Activated CD8-positive, alpha-beta memory T cell treated with anti-CD3 and anti-CD28 coated beads, Interleukin-2, amount 50 U/mL, for 4 hours (primary cell): Measurements from ENCODE around the gene SLC38A10.

Source experiments
- DNase-seq: peaks from one replicate; pipeline ENCODE4 v3.0.0-alpha.2; 2020

SLC38A10 gene

DNA sequence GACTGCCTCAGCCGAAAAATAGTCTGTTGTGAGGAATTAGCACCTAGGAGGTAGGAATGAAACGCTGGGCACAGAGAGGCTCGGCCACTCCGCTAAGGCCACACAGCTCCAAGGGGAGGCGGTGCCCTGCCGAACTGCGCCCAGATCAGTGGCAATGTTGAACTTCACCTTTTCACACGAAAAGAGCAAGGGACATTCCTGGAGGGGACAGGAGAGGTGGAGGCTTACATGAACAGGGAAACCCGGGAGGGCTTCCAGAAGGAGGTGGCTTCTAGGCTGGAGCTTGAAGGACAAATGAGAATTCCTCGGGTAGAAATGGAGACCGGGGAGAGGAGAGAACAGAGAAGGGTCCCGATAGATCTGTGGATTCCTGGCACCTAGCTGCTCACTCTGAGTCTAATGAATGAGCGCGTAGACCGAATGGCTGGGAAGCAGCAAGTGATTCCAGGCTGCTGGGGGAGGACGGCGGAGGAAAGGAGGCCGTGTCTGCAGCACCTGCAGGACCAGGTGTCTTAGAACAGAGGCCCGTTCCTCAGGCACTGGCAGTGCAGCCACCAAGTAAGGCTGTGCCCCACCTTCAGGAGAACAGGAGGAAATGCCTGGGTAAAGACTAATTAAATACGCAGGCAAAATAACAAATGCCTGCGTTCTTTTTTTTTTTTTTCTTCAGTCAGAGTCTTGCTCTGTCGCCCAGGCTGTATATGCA lies 722 bp upstream of the SLC38A10 start:
- DNase-seq, result peak; percentile 37

GRCh38 chr17:81294512-81295030 lies 536 bp downstream of the SLC38A10 start:
- DNase-seq, result no peak

DNA sequence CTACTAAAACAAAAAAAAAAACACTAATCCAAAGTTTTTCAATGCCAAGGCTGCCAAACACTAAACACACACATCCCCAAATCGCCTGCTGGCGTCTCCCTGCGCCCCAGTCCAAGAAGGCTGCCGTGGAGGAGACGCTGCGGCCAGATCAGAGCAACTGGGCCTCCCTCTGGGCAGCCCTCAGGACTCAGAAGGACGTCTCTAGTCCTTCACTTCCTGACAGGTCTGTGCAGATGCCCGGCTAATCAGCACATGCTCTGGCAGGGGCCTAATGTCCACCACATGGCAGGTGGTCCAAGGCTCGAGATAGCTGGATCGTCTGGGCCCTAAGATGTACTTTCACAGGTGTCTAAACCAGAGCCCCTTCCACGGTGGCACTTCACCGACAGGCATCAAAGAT lies 2.7 kb downstream of the SLC38A10 start:
- no peak for DNase-seq

DNA sequence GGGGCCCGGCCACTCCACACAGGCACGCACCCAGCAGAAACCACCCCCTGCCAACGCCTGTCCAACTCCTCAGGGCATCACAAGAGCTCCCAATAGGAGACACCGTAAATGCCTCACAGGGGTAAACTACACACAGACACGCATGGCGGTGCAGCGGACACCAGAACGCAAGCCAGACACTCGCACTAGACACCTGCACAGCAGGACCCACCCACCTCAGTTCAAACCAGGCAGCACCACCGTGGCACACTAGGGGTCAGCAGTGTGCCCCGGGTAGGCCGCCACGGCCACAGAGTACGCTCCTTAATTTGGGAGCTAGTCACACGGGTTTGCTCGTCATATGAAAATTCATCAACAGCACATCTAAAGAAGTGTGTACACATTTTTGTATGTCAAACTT lies 3.4 kb downstream of the SLC38A10 start:
- peak; percentile 77 for DNase-seq

GRCh38 chr17:81290230-81290629 lies 4.9 kb downstream of the SLC38A10 start:
- DNase-seq, result no peak

DNA sequence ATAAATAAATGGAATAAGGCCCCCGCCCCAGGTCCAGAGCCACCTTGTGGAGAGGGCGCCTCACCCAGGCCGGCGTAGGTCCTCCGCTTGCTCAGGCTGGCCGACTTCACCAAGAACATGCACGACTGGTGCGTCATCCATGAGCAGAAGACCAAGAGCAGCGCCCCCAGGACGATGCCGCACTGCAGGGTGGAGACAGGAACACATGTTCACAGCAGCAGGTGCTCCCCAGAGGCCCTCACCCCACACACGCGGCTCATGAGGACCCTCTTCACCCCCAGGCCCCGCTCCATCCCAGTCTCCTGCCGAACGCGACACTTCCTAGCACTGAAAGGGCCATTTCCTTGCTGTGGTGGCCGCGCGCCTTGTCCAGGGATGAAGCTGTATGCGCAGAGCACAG lies 5.5 kb downstream of the SLC38A10 start:
- DNase-seq, result no peak

DNA sequence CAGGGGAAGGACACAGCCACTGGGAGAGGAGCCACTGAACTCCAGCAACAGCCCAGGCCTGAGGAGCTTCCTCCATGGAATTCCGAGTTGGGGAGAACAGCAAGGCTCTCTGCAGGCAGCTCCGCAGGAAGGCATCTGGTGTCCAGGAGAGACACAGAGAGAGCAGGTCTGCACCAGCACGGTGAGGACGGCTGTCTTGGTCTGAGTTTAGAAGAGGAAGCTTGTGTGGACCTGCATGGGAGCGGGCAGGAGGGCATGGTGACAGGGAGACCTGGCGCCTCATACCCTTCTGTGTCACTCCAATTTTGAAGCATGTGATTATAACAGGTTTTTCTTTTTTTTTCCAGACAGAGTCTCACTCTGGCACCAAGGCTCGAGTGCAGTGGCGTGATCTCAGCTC lies 6.4 kb downstream of the SLC38A10 start:
- no peak for DNase-seq

- no peak for DNase-seq
Observed at GRCh38 chr17:81287741-81288430, 7.2 kb downstream of the SLC38A10 start.

GRCh38 chr17:81287152-81287551 lies 8.0 kb downstream of the SLC38A10 start:
- DNase-seq, result no peak

- DNase-seq, result no peak
Observed at GRCh38 chr17:81286491-81287145, 8.5 kb downstream of the SLC38A10 start.

- no peak for DNase-seq
Observed at GRCh38 chr17:81285894-81286293, 9.2 kb downstream of the SLC38A10 start.

- DNase-seq, result peak; percentile 50
Observed at GRCh38 chr17:81285179-81285878, 9.8 kb downstream of the SLC38A10 start.

- no peak for DNase-seq
Observed at GRCh38 chr17:81282876-81283275, 12.2 kb downstream of the SLC38A10 start.

- DNase-seq, result no peak
Observed at GRCh38 chr17:81282141-81282540, 13.0 kb downstream of the SLC38A10 start.

GRCh38 chr17:81280571-81280970 lies 14.5 kb downstream of the SLC38A10 start:
- DNase-seq, result no peak

DNA sequence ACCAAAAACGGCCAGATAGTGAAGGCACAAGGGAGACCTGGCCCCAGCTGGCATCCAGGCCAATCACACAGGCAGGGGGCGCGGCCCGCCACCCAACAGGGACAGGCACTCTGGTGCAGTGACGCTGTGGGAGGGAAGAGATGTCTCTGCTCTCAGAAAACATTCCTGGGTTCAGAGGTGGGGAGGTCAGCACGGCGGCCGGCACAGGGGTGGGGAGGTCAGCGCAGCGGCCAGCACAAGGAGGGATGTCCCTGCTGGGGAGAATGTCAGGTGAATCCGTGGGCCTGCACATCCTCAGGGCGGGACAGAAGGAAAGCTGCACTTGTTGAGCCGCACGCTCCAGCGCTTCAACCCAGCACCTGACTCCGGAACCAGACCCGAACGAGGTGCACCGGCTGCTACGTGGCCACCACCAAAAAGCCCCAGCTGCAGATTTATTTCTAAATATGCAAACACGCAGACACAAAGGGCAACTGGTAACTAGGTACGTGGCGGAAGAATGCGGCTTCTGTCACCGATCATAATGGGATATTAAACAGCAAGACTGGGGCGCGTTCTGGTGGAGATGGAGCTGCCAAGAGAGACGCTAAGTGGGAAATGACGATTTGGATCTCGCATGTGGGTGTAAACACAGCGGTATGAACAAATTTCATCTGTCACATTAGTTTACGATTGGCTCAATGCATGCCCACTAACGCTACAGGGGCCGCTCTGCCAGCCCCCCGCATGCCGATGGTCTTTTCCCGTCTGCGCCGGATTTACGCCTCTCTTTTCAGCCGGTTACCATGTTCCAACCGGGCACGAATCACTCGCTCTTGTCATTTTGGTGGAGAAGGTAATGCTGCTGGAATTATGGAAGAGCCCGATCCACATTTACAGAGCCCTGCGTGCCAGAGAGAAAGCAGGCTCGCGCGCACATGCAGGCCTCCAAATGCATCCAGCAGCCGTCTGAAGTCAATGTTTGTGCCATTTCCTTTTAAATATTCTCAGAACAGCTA lies 15.5 kb downstream of the SLC38A10 start:
- DNase-seq, result no peak

GRCh38 chr17:81278831-81279230 lies 16.3 kb downstream of the SLC38A10 start:
- no peak for DNase-seq

- no peak for DNase-seq
Observed at GRCh38 chr17:81277946-81278693, 17.0 kb downstream of the SLC38A10 start.

DNA sequence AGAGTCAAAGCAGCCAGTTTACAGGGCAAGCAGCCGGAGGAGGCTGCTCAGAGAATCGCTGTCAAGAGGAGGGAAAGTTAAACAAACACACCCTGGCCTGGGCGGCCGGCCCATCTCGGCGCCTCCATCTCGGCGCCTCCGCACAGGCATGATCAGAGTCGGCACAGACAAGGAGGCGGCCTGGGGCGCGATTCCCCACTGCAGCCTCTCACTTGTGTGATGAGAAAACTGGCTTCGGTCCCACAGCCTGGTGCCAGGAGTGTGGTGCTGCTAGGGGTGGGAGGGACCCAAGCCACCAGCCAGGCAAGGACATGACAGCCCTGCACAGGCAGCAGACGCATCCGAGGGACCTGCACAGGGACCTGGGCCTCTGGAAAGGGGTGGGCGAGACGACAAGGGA lies 17.7 kb downstream of the SLC38A10 start:
- no peak for DNase-seq

- DNase-seq, result no peak
Observed at GRCh38 chr17:81276781-81277180, 18.3 kb downstream of the SLC38A10 start.

GRCh38 chr17:81274471-81274855 lies 20.6 kb downstream of the SLC38A10 start:
- DNase-seq, result no peak
